Karpas-422 (cell line): ENCODE results near the gene ABI3BP. TPM values are rescaled to one million over a fixed set of nuclear protein-coding genes. Genes with fewer than 3 reads are reported as not detected.

Experiments used
- DNase-seq: peaks from one replicate; pipeline ENCODE4 v3.0.0-alpha.2; 2015
- H2AFZ ChIP-seq: fragments of 200-600 bp; sonication (generic); 2 replicates; pipeline ENCODE4 v1.6.1; 2014; ENCODE audit warnings: antibody characterized with exemption, low read length, mixed read lengths
- H3K27ac ChIP-seq: fragments of 200-600 bp; sonication (generic); 2 replicates; pipeline ENCODE4 v1.5.1; 2014; ENCODE audit warnings: mild to moderate bottlenecking, low read length, moderate library complexity
- H3K27me3 ChIP-seq: fragments of 200-600 bp; sonication (generic); 2 replicates; pipeline ENCODE4 v1.6.1; 2014; ENCODE audit warnings: low read length, mixed read lengths
- H3K36me3 ChIP-seq: fragments of 200-600 bp; sonication (generic); 2 replicates; pipeline ENCODE4 v1.6.1; 2014; ENCODE audit warnings: low read length, mixed read lengths; ENCODE audit not compliant: insufficient read depth
- H3K4me1 ChIP-seq: fragments of 200-600 bp; sonication (generic); 2 replicates; pipeline ENCODE4 v1.6.1; 2014; ENCODE audit warnings: mild to moderate bottlenecking, low read length, mixed read lengths
- H3K4me2 ChIP-seq: fragments of 200-600 bp; sonication (generic); 2 replicates; pipeline ENCODE4 v1.6.1; 2014; ENCODE audit warnings: low read length, low read depth, mild to moderate bottlenecking; ENCODE audit not compliant: poor library complexity, severe bottlenecking
- H3K4me3 ChIP-seq: fragments of 200-600 bp; sonication (generic); 2 replicates; pipeline ENCODE4 v1.5.1; 2014; ENCODE audit warnings: mild to moderate bottlenecking, antibody characterized with exemption, low read length, mixed read lengths
- H3K79me2 ChIP-seq: fragments of 200-600 bp; sonication (generic); 2 replicates; pipeline ENCODE4 v1.6.1; 2014; ENCODE audit warnings: mild to moderate bottlenecking, low read length, mixed read lengths
- H3K9ac ChIP-seq: fragments of 200-600 bp; sonication (generic); 2 replicates; pipeline ENCODE4 v1.6.0; 2014; ENCODE audit warnings: low read length
- H3K9me2 ChIP-seq: fragments of 200-600 bp; sonication (generic), shearing (Covaris generic); replicated peaks from 2 replicates; pipeline ENCODE4 v1.6.0; 2014; ENCODE audit warnings: mild to moderate bottlenecking, low read length, moderate library complexity; ENCODE audit not compliant: insufficient read depth
- H3K9me3 ChIP-seq: fragments of 300-700, 200-600 bp; sonication (generic); 2 replicates; pipeline ENCODE4 v1.6.1; 2014; ENCODE audit warnings: low read length, mixed read lengths
- H4K20me1 ChIP-seq: fragments of 200-600 bp; sonication (generic); 2 replicates; pipeline ENCODE4 v1.6.1; 2014; ENCODE audit warnings: mild to moderate bottlenecking, antibody characterized with exemption, low read length, low read depth; ENCODE audit not compliant: insufficient read depth
- total RNA-seq: library from RNA; depleted of rRNA; stranded (reverse); fragments of >200 nt; shearing (Covaris generic); gene quantifications from 2 replicates; pipeline ENCODE4 v1.2.3, GENCODE V29; 2014; ENCODE audit warnings: low replicate concordance

ABI3BP gene
- total RNA-seq, 1 experiment from 2014 or later = not detected

DNA sequence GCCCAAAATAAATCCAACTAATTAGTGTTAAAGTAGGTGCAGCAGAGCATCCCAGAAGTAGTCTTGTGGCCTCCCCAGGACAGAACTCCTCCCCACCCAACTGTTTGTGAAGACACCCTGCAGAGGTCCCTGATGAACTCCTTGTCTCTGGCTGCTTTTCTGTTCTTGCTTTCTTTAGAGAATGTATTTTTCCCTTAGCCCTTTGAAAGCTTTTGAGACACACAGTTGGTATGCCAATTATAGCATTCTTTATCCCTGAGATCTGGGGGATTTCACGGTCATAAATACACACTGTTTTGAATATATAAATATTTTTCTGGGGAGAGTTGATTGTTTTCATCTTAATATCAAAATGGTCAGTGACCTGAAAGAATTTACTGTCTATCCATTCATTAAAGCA is 274.1 kb downstream of the ABI3BP start:
- DNase-seq = no peak
- H3K9me2 ChIP-seq = no peaks in the 10 kb centered on the region
- no peaks in the 10 kb centered on the region for H3K27me3 ChIP-seq
- H3K27ac ChIP-seq = no peak overlapping the region
- no peak overlapping the region for H3K4me2 ChIP-seq
- H4K20me1 ChIP-seq = peaks cover 11% of the 10 kb centered on the region
- no peaks in the 10 kb centered on the region for H3K4me1 ChIP-seq
- H3K36me3 ChIP-seq = peaks cover 86% of the 10 kb centered on the region
- no peak overlapping the region for H2AFZ ChIP-seq
- H3K79me2 ChIP-seq = peaks cover 99% of the 10 kb centered on the region
- H3K9ac ChIP-seq = no peak overlapping the region
- no peaks in the 10 kb centered on the region for H3K9me3 ChIP-seq
- no peak overlapping the region for H3K4me3 ChIP-seq

- no peak for DNase-seq
- Histone ChIP-seq H3K79me2 (peaks cover 99% of the 10 kb centered on the region), H3K4me1 (no peaks in the 10 kb centered on the region), H3K27me3 (no peaks in the 10 kb centered on the region), H3K9me3 (no peaks in the 10 kb centered on the region), H3K36me3 (peaks cover 90% of the 10 kb centered on the region), H4K20me1 (peaks cover 11% of the 10 kb centered on the region), H3K4me3 (no peak overlapping the region), H3K4me2 (no peak overlapping the region), H3K9me2 (no peaks in the 10 kb centered on the region), H3K9ac (no peak overlapping the region), H3K27ac (no peak overlapping the region), H2AFZ (no peak overlapping the region)
Observed at GRCh38 chr3:100717637-100718487, 275.4 kb downstream of the ABI3BP start.

DNA sequence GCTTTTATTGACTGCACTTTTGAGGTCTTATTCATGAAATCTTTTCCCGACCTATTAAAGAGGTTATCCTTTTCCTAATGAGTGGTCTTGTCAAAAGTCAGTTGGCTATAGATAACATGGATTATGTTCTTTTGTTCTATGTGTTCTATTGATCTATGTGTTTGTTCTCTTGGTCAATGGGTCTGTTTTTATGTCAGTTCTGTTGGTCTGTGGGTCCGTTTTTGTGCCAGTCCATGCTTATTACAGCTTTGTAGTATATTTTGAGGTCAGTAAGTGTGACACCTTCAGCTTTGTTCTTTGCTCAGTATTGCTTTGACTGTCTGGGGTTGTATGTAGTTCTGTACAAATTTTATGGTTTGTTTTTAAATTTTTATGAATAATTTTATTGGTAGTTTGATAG is 276.2 kb downstream of the ABI3BP start:
- no peaks in the 10 kb centered on the region for H3K9me2 ChIP-seq
- no peak overlapping the region for H3K27ac ChIP-seq
- H3K79me2 ChIP-seq = peaks cover 99% of the 10 kb centered on the region
- no peak overlapping the region for H2AFZ ChIP-seq
- no peak overlapping the region for H3K4me2 ChIP-seq
- no peak overlapping the region for H3K4me3 ChIP-seq
- no peaks in the 10 kb centered on the region for H3K27me3 ChIP-seq
- H3K9ac ChIP-seq = no peak overlapping the region
- H3K4me1 ChIP-seq = no peaks in the 10 kb centered on the region; the same call in 1 of the 2 replicates
- no peaks in the 10 kb centered on the region for H3K9me3 ChIP-seq
- peaks cover 11% of the 10 kb centered on the region for H4K20me1 ChIP-seq
- peaks cover 90% of the 10 kb centered on the region for H3K36me3 ChIP-seq
- no peak for DNase-seq

DNA sequence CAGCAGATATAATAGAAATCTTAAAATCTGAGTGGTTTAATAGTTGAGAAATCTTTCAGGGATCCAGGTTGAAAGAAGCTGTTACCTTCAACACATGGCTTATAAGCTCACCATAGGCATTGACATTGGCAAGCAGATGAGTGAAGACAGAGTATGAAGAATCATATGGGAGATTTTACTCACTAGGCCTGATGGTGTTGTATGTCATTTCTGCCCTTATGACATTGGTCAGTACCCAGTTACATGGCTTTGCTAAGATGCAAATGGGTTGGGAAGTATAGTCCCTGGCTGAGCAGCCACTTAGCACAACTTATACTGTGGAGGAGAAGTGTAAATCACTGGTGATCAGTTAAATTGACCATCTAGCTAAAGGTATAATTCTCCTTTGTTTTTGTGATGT is 278.0 kb downstream of the ABI3BP start:
- Histone ChIP-seq H4K20me1 (peaks cover 26% of the 10 kb centered on the region), H2AFZ (no peak overlapping the region), H3K79me2 (peaks cover 99% of the 10 kb centered on the region), H3K9me3 (no peaks in the 10 kb centered on the region), H3K4me2 (no peak overlapping the region), H3K9me2 (no peaks in the 10 kb centered on the region), H3K4me1 (peaks cover 17% of the 10 kb centered on the region), H3K9ac (no peak overlapping the region), H3K27ac (no peak overlapping the region), H3K27me3 (no peaks in the 10 kb centered on the region), H3K36me3 (peaks cover 79% of the 10 kb centered on the region), H3K4me3 (no peak overlapping the region)
- DNase-seq = no peak

DNA sequence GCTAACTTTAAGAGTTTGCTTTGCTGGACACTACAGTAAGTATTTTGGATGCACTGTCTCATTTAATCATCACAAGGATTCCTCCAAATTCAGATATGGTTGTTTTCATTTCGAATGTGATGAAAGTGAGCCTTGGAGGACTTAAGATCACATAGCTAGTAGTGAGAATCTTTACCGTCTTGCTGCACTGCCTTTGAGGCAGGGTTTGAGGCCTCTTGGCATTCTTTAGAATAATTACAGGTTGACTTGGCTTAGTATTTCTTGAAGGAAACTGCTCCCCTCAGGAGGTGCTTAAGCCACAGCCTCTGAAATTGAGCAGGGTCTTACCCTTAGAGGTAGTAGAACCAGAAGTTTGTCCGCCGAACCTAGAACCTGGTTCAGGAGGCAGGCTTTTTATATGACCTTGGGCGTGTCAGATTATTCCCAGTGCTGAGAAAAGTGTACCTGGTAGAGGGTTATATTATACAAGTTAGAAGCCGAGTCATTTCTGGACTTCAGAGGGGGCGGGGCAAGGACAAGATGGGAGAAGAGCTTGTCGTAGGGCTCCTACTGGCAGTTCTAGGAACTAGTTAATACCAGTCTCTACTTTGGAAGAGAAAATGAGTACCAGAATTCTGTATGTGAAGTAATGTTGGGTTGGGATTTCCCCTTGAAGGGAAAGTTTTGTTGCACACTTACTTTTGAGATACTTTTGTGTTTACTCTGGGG is 282.8 kb downstream of the ABI3BP start:
- H3K27ac ChIP-seq = peak overlapping the region; percentile 35
- H3K4me1 ChIP-seq = peaks cover 22% of the 10 kb centered on the region
- no peak overlapping the region for H2AFZ ChIP-seq
- peak overlapping the region; percentile 88 for H3K4me2 ChIP-seq
- peak; percentile 72 for DNase-seq
- H3K27me3 ChIP-seq = no peaks in the 10 kb centered on the region
- no peaks in the 10 kb centered on the region for H3K9me2 ChIP-seq
- peaks cover 16% of the 10 kb centered on the region; the same call in 1 of the 2 replicates for H4K20me1 ChIP-seq
- H3K4me3 ChIP-seq = peak overlapping the region; percentile 66
- peak overlapping the region; percentile 85 for H3K9ac ChIP-seq
- peaks cover 59% of the 10 kb centered on the region for H3K79me2 ChIP-seq
- H3K36me3 ChIP-seq = peaks cover 35% of the 10 kb centered on the region
- H3K9me3 ChIP-seq = no peaks in the 10 kb centered on the region

GRCh38 chr3:100709842-100710260 is 283.4 kb downstream of the ABI3BP start:
- no peaks in the 10 kb centered on the region for H3K9me3 ChIP-seq
- no peaks in the 10 kb centered on the region for H3K9me2 ChIP-seq
- H3K4me1 ChIP-seq = peaks cover 22% of the 10 kb centered on the region
- peak overlapping the region; percentile 75 for H3K4me3 ChIP-seq
- H3K27ac ChIP-seq = peak overlapping the region; percentile 66
- H3K9ac ChIP-seq = peak overlapping the region; percentile 85
- peaks cover 29% of the 10 kb centered on the region for H3K36me3 ChIP-seq
- peaks cover 53% of the 10 kb centered on the region for H3K79me2 ChIP-seq
- peak; percentile 58 for DNase-seq
- H3K4me2 ChIP-seq = peak overlapping the region; percentile 88
- peaks cover 16% of the 10 kb centered on the region; the same call in 1 of the 2 replicates for H4K20me1 ChIP-seq
- H3K27me3 ChIP-seq = no peaks in the 10 kb centered on the region
- no peak overlapping the region for H2AFZ ChIP-seq

- H3K4me1 ChIP-seq = peaks cover 22% of the 10 kb centered on the region
- no peaks in the 10 kb centered on the region for H3K9me2 ChIP-seq
- no peaks in the 10 kb centered on the region for H3K27me3 ChIP-seq
- H3K4me3 ChIP-seq = peak within 1 kb of the TSS; percentile 75
- H3K9me3 ChIP-seq = no peaks in the 10 kb centered on the region
- peaks cover 24% of the 10 kb centered on the region for H3K36me3 ChIP-seq
- peaks cover 16% of the 10 kb centered on the region; the same call in 1 of the 2 replicates for H4K20me1 ChIP-seq
- peak; percentile 99 for DNase-seq
- peak within 1 kb of the TSS; percentile 85 for H3K9ac ChIP-seq
- peak within 1 kb of the TSS; percentile 88 for H3K4me2 ChIP-seq
- H3K79me2 ChIP-seq = peaks cover 47% of the 10 kb centered on the region
- peak within 1 kb of the TSS; percentile 16; the same call in 1 of the 2 replicates for H2AFZ ChIP-seq
- peak within 1 kb of the TSS; percentile 66 for H3K27ac ChIP-seq
Observed at GRCh38 chr3:100708989-100709841, 284.0 kb downstream of the ABI3BP start, which contains the start of gene TFG. Gene TFG, plus strand, starts transcription at chr3:100709494. Its CDS starts 4,192 bp downstream, at chr3:100713686.
